Tibial nerve (tissue), 4 donors: ENCODE measurements around the gene OGDH. TPM values are rescaled to one million over a fixed set of nuclear protein-coding genes. Genes with fewer than 3 reads are reported as not detected.
A peak's percentile ranks its signal among the peaks of the same experiment; 100 is the strongest.

Experiments
- DNase-seq, 2 donors: peaks; one replicate each; pipeline ENCODE4 v3.0.0-alpha.2; 2019; ENCODE audit warnings: low spot score in 2 of 2
- H3K27ac ChIP-seq, 4 donors: fragments of 200-600 bp; sonication (generic) in 3 of 4; one replicate each; pipeline ENCODE4 v1.5.1; 2017 to 2019; ENCODE audit warnings: mild to moderate bottlenecking in 1 of 4
- H3K27me3 ChIP-seq, 2 donors: fragments of 200-600 bp; sonication (generic) in 1 of 2; one replicate each; pipeline versions ENCODE4 v1.5.1 to v1.6.0; 2017 to 2019
- H3K36me3 ChIP-seq, 3 donors: fragments of 200-600 bp; sonication (generic); one replicate each; pipeline ENCODE4 v1.5.1; 2018 to 2019
- H3K4me1 ChIP-seq, 4 donors: fragments of 200-600 bp; sonication (generic) in 3 of 4; one replicate each; pipeline ENCODE4 v1.5.1; 2017 to 2019
- H3K4me3 ChIP-seq, 4 donors: fragments of 200-600 bp; sonication (generic) in 3 of 4; one replicate each; pipeline ENCODE4 v1.5.1; 2017 to 2019; ENCODE audit warnings: mild to moderate bottlenecking in 1 of 4, moderate library complexity in 1 of 4
- H3K9me3 ChIP-seq, 4 donors: fragments of 200-600 bp; sonication (generic) in 3 of 4; one replicate each; pipeline ENCODE4 v1.5.1; 2017 to 2019
- EP300 ChIP-seq, 2 donors: sonication (generic); formaldehyde crosslinking; IDR thresholded peaks; one replicate each; pipeline ENCODE4 v1.6.1; 2017; ENCODE audit warnings: antibody characterized with exemption in 2 of 2, mild to moderate bottlenecking in 1 of 2
- POLR2A ChIP-seq, 2 donors: fragments of 450-650 bp; IDR thresholded peaks; one replicate each; pipeline ENCODE4 v1.6.1; 2017; ENCODE audit warnings: antibody characterized with exemption in 2 of 2, mild to moderate bottlenecking in 2 of 2, moderate library complexity in 2 of 2
- WGBS, 2 donors: methylation state at CpG; one replicate each; pipeline ENCODE4 v1.1.5; 2018; 5-methylcytosine and 5-hydroxymethylcytosine counted together
- total RNA-seq, 4 donors: library from RNA; depleted of rRNA; stranded (reverse); fragments of >200 nt; gene quantifications; one replicate each; pipeline ENCODE4 v1.1.0, GENCODE V29; 2016
- TF ChIP-seq, protein P1 (sequence below), 5 experiments: fragments of 200-600 bp in 3 of 5; fragments of 450-650 bp in 2 of 5; sonication (generic) in 3 of 5; IDR thresholded peaks; one replicate each; pipeline ENCODE4 v1.5.1; 2016 to 2019; ENCODE audit warnings: antibody characterized with exemption in 5 of 5, mild to moderate bottlenecking in 3 of 5, moderate library complexity in 2 of 5

The OGDH gene
- total RNA-seq, 4 donors from 2014 or later: 66.8 to 76.5 (median 70.1) TPM

DNA sequence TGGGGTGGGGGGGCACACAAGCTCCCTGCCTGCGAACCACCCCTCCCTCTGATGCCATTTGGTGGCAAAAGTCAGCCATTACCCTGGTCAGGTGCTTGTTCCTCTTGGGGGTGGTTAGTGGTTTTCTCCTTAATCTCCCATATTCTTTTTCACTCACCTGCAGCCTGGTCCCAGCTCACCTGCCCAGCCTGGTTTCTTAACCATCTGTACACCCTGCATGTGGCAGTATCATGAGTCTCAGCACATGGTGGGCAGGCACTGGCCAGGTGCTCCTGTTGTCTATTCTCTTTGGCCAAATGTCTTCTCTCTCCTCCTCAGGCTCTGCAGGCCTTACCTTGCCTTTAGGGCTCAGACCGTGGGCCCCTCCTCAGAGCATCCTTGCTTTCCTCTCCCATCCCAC lies 30.5 kb downstream of the OGDH start:
- Histone ChIP-seq H3K27ac (peak overlapping the region in 3 of 4 donors; percentile 79 to 86 (median 84)), H3K27me3 (no peaks in the 10 kb centered on the region), H3K4me3 (no peak overlapping the region), H3K4me1 (peaks cover 0 to 90% (median 70%) of the 10 kb centered on the region in 4 donors), H3K9me3 (no peaks in the 10 kb centered on the region), H3K36me3 (no peaks in the 10 kb centered on the region)
- WGBS, 2 donors: 89 to 96% methylated on average over 2 of the region's 2 CpGs
- TF ChIP-seq, protein P1, sequence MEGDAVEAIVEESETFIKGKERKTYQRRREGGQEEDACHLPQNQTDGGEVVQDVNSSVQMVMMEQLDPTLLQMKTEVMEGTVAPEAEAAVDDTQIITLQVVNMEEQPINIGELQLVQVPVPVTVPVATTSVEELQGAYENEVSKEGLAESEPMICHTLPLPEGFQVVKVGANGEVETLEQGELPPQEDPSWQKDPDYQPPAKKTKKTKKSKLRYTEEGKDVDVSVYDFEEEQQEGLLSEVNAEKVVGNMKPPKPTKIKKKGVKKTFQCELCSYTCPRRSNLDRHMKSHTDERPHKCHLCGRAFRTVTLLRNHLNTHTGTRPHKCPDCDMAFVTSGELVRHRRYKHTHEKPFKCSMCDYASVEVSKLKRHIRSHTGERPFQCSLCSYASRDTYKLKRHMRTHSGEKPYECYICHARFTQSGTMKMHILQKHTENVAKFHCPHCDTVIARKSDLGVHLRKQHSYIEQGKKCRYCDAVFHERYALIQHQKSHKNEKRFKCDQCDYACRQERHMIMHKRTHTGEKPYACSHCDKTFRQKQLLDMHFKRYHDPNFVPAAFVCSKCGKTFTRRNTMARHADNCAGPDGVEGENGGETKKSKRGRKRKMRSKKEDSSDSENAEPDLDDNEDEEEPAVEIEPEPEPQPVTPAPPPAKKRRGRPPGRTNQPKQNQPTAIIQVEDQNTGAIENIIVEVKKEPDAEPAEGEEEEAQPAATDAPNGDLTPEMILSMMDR (IDR thresholded peaks at IDR 0.05): no peak
- TF ChIP-seq POLR2A (IDR thresholded peaks at IDR 0.05): no peak
- no peak for TF ChIP-seq EP300 (IDR thresholded peaks at IDR 0.05)
- no peak for DNase-seq

- Histone ChIP-seq H3K36me3 (no peaks in the 10 kb centered on the region), H3K9me3 (no peaks in the 10 kb centered on the region), H3K27ac (peak overlapping the region; percentile 76 to 86 (median 82)), H3K4me3 (no peak overlapping the region), H3K4me1 (peaks cover 0 to 81% (median 63%) of the 10 kb centered on the region in 4 donors), H3K27me3 (no peaks in the 10 kb centered on the region)
- TF ChIP-seq, protein P1 (IDR thresholded peaks at IDR 0.05): no peak
- peak in 1 of 2 donors; percentile 41 for TF ChIP-seq EP300 (IDR thresholded peaks at IDR 0.05)
- 54% methylated on average over 8 of the region's 8 CpGs for WGBS, 2 donors
- peak in 1 of 2 donors; percentile 48 for DNase-seq
Measured at GRCh38 chr7:44637788-44638594, 31.6 kb downstream of the OGDH start.

DNA sequence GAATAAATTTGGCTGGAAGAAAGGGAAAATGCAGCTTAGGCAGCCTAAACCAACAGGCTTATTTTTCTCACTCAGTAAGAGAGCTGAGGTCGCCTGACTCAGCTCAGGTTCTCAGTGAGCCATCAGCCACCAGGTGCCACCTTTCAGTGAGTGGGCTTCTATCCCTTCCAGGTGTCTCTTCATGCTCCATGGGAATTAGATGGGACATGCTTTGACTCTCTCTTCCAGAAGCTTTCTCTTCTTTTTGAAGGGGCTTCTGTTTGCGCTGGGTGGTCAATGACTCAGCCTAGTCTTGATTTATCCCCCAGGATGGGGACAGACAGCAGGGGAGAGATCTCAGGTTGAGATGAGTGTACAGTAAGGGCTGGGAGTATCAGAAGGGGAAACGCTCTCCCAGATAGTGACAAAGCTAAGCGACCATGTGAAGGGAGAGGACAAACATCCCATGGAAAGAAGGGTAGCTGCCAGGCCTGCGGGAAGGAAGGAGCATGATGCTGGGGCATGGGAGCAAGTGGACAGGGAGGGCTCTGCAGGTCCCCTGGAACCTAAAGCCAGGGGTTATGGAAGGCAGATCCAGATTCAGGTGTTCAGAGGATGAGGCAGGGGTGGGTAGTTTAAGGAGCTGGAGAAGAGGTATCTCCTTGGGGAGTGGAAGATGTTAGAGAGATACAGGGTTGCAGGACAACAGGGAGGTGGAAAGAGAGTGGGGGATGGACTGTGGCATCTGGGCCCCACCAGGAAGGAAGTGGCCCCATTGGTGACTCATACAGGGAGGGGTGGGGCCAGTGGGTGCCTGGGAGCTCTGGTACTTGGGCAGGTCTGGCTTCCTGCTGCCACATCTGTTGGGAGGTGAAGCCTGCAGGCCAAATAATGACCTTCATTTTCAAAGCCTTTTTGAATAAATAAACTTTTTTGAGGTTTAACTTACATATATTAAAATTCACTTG lies 32.5 kb downstream of the OGDH start:
- DNase-seq: peak in 1 of 2 donors; percentile 45
- WGBS, 2 donors: 83 to 85% methylated on average over 5 of the region's 5 CpGs
- H3K4me1 ChIP-seq: peaks cover 0 to 72% (median 54%) of the 10 kb centered on the region in 4 donors

DNA sequence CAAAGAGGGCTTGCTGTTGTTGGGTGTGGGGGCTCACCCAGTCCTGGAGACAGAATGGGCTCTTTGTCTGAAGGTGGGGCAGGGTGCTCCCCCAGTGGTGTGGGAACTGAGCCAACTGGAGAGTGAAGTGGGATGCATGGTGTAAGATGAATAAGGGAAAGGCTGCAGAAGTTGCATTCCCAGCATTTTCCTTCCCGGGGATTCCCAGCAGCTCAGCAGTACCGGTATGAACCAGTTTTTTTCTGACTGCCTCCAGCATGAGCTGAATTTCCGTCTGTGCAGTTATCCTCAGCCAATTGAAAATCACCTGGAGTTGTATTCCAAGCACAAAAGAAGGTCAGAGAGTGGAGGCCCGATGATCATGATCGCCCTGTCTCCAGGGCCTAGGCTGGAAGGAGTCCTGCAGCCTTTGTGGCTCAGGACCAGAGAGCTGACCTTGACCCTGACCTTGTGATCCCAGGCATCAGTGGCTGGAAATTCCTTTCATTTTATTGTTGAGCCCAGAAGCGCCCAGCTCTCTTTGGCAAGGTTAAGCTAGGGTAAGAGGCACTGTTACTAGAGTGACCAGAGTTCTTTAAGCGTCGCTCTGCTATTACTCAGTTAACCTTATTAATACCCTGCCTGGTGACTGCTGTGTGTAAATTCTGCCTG lies 33.4 kb downstream of the OGDH start:
- H3K4me1 ChIP-seq: peaks cover 0 to 63% (median 48%) of the 10 kb centered on the region in 4 donors
- TF ChIP-seq, protein P1 (IDR thresholded peaks at IDR 0.05): no peak
- peak in 1 of 2 donors; percentile 51 for TF ChIP-seq EP300 (IDR thresholded peaks at IDR 0.05)
- peak in 1 of 2 donors; percentile 25 for DNase-seq
- H3K27ac ChIP-seq: peak overlapping the region; percentile 76 to 86 (median 82)
- WGBS, 2 donors: 9 to 11% methylated on average over 8 of the region's 8 CpGs
- H3K4me3 ChIP-seq: peak overlapping the region in 1 of 4 donors; percentile 5
- no peaks in the 10 kb centered on the region for H3K36me3 ChIP-seq
- no peaks in the 10 kb centered on the region for H3K27me3 ChIP-seq
- no peaks in the 10 kb centered on the region for H3K9me3 ChIP-seq

More for the DNA sequence above, 32.5 kb downstream of the OGDH start:
- Histone ChIP-seq H3K27me3 (no peaks in the 10 kb centered on the region), H3K36me3 (no peaks in the 10 kb centered on the region), H3K27ac (peak overlapping the region; percentile 76 to 86 (median 82)), H3K4me3 (no peak overlapping the region), H3K9me3 (no peaks in the 10 kb centered on the region)
- TF ChIP-seq, protein P1 (IDR thresholded peaks at IDR 0.05): no peak
- TF ChIP-seq POLR2A (IDR thresholded peaks at IDR 0.05): no peak
- no peak for TF ChIP-seq EP300 (IDR thresholded peaks at IDR 0.05)
